ENCODE measurements around the gene DIPK1A.

DIPK1A gene

GRCh38 chr1:92822879-92823278 is 138.4 kb downstream of the DIPK1A start:
- peak; percentile 28 for DNase-seq (ENCODE audit: low read depth)
- H3K4me3 ChIP-seq (ENCODE audit: low read depth, low read length): no peak overlapping the region

GRCh38 chr1:92820551-92820950 is 140.7 kb downstream of the DIPK1A start:
- no peak for DNase-seq (ENCODE audit: low read depth)
- no peak overlapping the region for H3K4me3 ChIP-seq (ENCODE audit: low read depth, low read length)

- no peak for DNase-seq (ENCODE audit: low read depth)
- H3K4me3 ChIP-seq (ENCODE audit: low read depth, low read length): no peak overlapping the region
Measured at GRCh38 chr1:92820024-92820423, 141.2 kb downstream of the DIPK1A start.

- peak; percentile 8 for DNase-seq (ENCODE audit: low read depth)
- no peak overlapping the region for H3K4me3 ChIP-seq (ENCODE audit: low read depth, low read length)
Measured at GRCh38 chr1:92817986-92818764, 143.1 kb downstream of the DIPK1A start.

GRCh38 chr1:92817137-92817697 is 144.0 kb downstream of the DIPK1A start:
- DNase-seq (ENCODE audit: low read depth): no peak
- H3K4me3 ChIP-seq (ENCODE audit: low read depth, low read length): no peak overlapping the region

- DNase-seq (ENCODE audit: low read depth): no peak
- no peak overlapping the region for H3K4me3 ChIP-seq (ENCODE audit: low read depth, low read length)
Measured at GRCh38 chr1:92816732-92817131, 144.5 kb downstream of the DIPK1A start.

GRCh38 chr1:92808381-92808780 is 152.9 kb downstream of the DIPK1A start:
- DNase-seq (ENCODE audit: low read depth): no peak
- no peak overlapping the region for H3K4me3 ChIP-seq (ENCODE audit: low read depth, low read length)

- no peak overlapping the region for H3K4me3 ChIP-seq (ENCODE audit: low read depth, low read length)
- DNase-seq (ENCODE audit: low read depth): no peak
Measured at GRCh38 chr1:92805216-92805615, 156.0 kb downstream of the DIPK1A start.

- no peak overlapping the region for H3K4me3 ChIP-seq (ENCODE audit: low read depth, low read length)
- peak; percentile 49 for DNase-seq (ENCODE audit: low read depth)
Measured at GRCh38 chr1:92804721-92805201, 156.5 kb downstream of the DIPK1A start.

- no peak for DNase-seq (ENCODE audit: low read depth)
Measured at GRCh38 chr1:92803140-92803887, 157.9 kb downstream of the DIPK1A start.

GRCh38 chr1:92797961-92798360 is 163.3 kb downstream of the DIPK1A start:
- no peak for DNase-seq (ENCODE audit: low read depth)
- H3K4me3 ChIP-seq (ENCODE audit: low read depth, low read length): no peak overlapping the region

More at GRCh38 chr1:92803140-92803887, 157.9 kb downstream of the DIPK1A start:
- no peak overlapping the region for H3K4me3 ChIP-seq (ENCODE audit: low read depth, low read length)

GRCh38 chr1:92797297-92797696 is 164.0 kb downstream of the DIPK1A start:
- DNase-seq (ENCODE audit: low read depth): no peak
- no peak overlapping the region for H3K4me3 ChIP-seq (ENCODE audit: low read depth, low read length)

GRCh38 chr1:92795166-92795565 is 166.1 kb downstream of the DIPK1A start:
- no peak for DNase-seq (ENCODE audit: low read depth)
- H3K4me3 ChIP-seq (ENCODE audit: low read depth, low read length): no peak overlapping the region

- no peak for DNase-seq (ENCODE audit: low read depth)
- H3K4me3 ChIP-seq (ENCODE audit: low read depth, low read length): no peak overlapping the region
Measured at GRCh38 chr1:92792340-92792782, 168.9 kb downstream of the DIPK1A start.

All from skeletal muscle cell (primary cell).